Heart left ventricle (tissue), 13 donors: ENCODE data around the gene KCNMA1.

ENCODE experiments used
- CTCF ChIP-seq, 12 donors: fragments of 200-600 bp; sonication (generic) in 4 of 12; IDR thresholded peaks; one replicate each; pipeline versions ENCODE4 v1.5.0 to v1.8.0; 2018 to 2022; ENCODE audit warnings: antibody characterized with exemption in 12 of 12, mild to moderate bottlenecking in 5 of 12
- POLR2A ChIP-seq, 2 donors: fragments of 450-650 bp; IDR thresholded peaks; one replicate each; pipeline ENCODE4 v1.6.1; 2017; ENCODE audit warnings: antibody characterized with exemption in 2 of 2, mild to moderate bottlenecking in 2 of 2, moderate library complexity in 2 of 2
- donor health status: ischemic (EF 13 %, LVEDD 7.1; RV severe dilation, severe dysfunction).
- donor health status: DM: no; HTN: yes; CAD: no.
- donor health status: DM: no; HTN: no; CAD: no.
- donor health status: ischemic (EF 25% LVEDD 6.9; RV normal size, moderate dysfunction).
- donor health status: ischemic (EF 25% LVEDD 5.7; RV mildly dilated, moderate dysfunction).
- donor health status: ischemic (EF 35%, LVEDD 5.7; RV mildly dilated, moderate dysfunction).
- donor health status: nonischemic (EF 11% LVEDD 7.7; RV severe dilation, severe dysfunction).
- donor health status: DM: yes; HTN: yes; CAD: no.
- donor health status: PGD.
- donor health status: ischemic (EF 29% LVEDD 5.4; RV normal size, mild dysfunction).
- donor health status: nonischemic (EF 23%, LVEDD 6.1; RV moderate dilation, normal function).

GRCh38 chr10:77669892-77670291 lies 32.3 kb upstream of the KCNMA1 start:
- no peak for TF ChIP-seq CTCF (IDR thresholded peaks at IDR 0.05)
- no peak for TF ChIP-seq POLR2A (IDR thresholded peaks at IDR 0.05)
